ENCODE measurements around the gene FGF7. TPM values are rescaled to one million over a fixed set of nuclear protein-coding genes. Genes with fewer than 3 reads are reported as not detected.

FGF7 gene
- total and polyA plus RNA-seq, 2 donors (not counting 1 experiment from before 2014, with no cell fraction given), result 0.10 TPM; not detected in 1

- Mint-ChIP-seq H3K4me3 (no peak overlapping the region), H3K9me3 (ENCODE audit: insufficient read depth) (peaks cover 8% of the 10 kb centered on the region), H3K4me1 (no peaks in the 10 kb centered on the region), H3K27me3 (peaks cover 26% of the 10 kb centered on the region), H3K27ac (no peak overlapping the region)
- ATAC-seq (ENCODE audit: low read depth), result no peak
- POLR2A ChIA-PET, result no interaction called here
- H3K27ac ChIP-seq (ENCODE audit: low read length in 2 of 2), result no peak overlapping the region
- no peak overlapping the region for H3K9ac ChIP-seq (ENCODE audit: low read length)
- H3K4me1 ChIP-seq (ENCODE audit: control insufficient read depth in 2 of 2, insufficient read depth in 2 of 2, low read length in 2 of 2), result no peaks in the 10 kb centered on the region
- DNase-seq, result no peak
- H2AFZ ChIP-seq (ENCODE audit: insufficient read depth, low read depth, low read length, poor library complexity, severe bottlenecking), result no peak overlapping the region
- H3K27me3 ChIP-seq (replicated peaks in 1 of 4; ENCODE audit: control extremely low read depth in 1 of 4, control insufficient read depth in 3 of 4, insufficient read depth in 4 of 4, low read length in 3 of 4), result peaks cover 0 to 2% (median 0%) of the 10 kb centered on the region in 4 experiments
- H3K36me3 ChIP-seq (replicated peaks in 1 of 2; ENCODE audit: control extremely low read depth in 1 of 2, control insufficient read depth in 1 of 2, extremely low read depth in 1 of 2, insufficient read depth in 2 of 2, low read length in 1 of 2), result no peaks in the 10 kb centered on the region
- TF ChIP-seq EZH2 (IDR thresholded peaks at IDR 0.05; ENCODE audit: borderline replicate concordance, insufficient read depth, low read depth, low read length, poor library complexity, severe bottlenecking) (no peak), CTCF (IDR thresholded peaks at IDR 0.05) (no peak)
- CTCF ChIA-PET, result no interaction called here
- H3K9me3 ChIP-seq (ENCODE audit: control extremely low read depth in 1 of 3, control insufficient read depth in 2 of 3, insufficient read depth in 1 of 3, low read length in 2 of 3), result peaks cover 0 to 30% (median 0%) of the 10 kb centered on the region in 3 donors
- H3K4me3 ChIP-seq (ENCODE audit: control extremely low read depth in 1 of 5, extremely low read depth in 1 of 5, insufficient read depth in 1 of 5, low read depth in 2 of 5, low read length in 4 of 5), result no peak overlapping the region
- intact Hi-C loops (cut with micrococcal nuclease), result no loop called here
- H3K4me2 ChIP-seq (replicated peaks; ENCODE audit: low read depth, low read length, poor library complexity, severe bottlenecking), result no peak overlapping the region
- H3K79me2 ChIP-seq (ENCODE audit: control insufficient read depth, insufficient read depth, low read length), result no peaks in the 10 kb centered on the region
- H4K20me1 ChIP-seq (ENCODE audit: control insufficient read depth, insufficient read depth, low read length, poor library complexity, severe bottlenecking), result no peaks in the 10 kb centered on the region
- 79% methylated on average over 2 of the region's 3 CpGs for WGBS (ENCODE audit: insufficient coverage)
Observed at GRCh38 chr15:49521802-49522201, 98.8 kb downstream of the FGF7 start.

GRCh38 chr15:49528289-49528688, 105.2 kb downstream of the FGF7 start:
- H3K9me3 Mint-ChIP-seq (ENCODE audit: insufficient read depth), result peaks cover 5% of the 10 kb centered on the region

More at GRCh38 chr15:49528289-49528688, 105.2 kb downstream of the FGF7 start:
- Mint-ChIP-seq H3K27me3 (peaks cover 20% of the 10 kb centered on the region), H3K27ac (no peak overlapping the region), H3K4me3 (no peak overlapping the region), H3K4me1 (no peaks in the 10 kb centered on the region)
- H3K36me3 ChIP-seq (replicated peaks in 1 of 2; ENCODE audit: control extremely low read depth in 1 of 2, control insufficient read depth in 1 of 2, extremely low read depth in 1 of 2, insufficient read depth in 2 of 2, low read length in 1 of 2), result no peaks in the 10 kb centered on the region
- H3K4me3 ChIP-seq (ENCODE audit: control extremely low read depth in 1 of 5, extremely low read depth in 1 of 5, insufficient read depth in 1 of 5, low read depth in 2 of 5, low read length in 4 of 5), result no peak overlapping the region
- H3K9me3 ChIP-seq (ENCODE audit: control extremely low read depth in 1 of 3, control insufficient read depth in 2 of 3, insufficient read depth in 1 of 3, low read length in 2 of 3), result peaks cover 0 to 7% (median 0%) of the 10 kb centered on the region in 3 donors
- H2AFZ ChIP-seq (ENCODE audit: insufficient read depth, low read depth, low read length, poor library complexity, severe bottlenecking), result no peak overlapping the region
- POLR2A ChIA-PET, result no interaction called here
- ATAC-seq (ENCODE audit: low read depth), result no peak
- H4K20me1 ChIP-seq (ENCODE audit: control insufficient read depth, insufficient read depth, low read length, poor library complexity, severe bottlenecking), result no peaks in the 10 kb centered on the region
- intact Hi-C loops (cut with micrococcal nuclease), result no loop called here
- H3K27ac ChIP-seq (ENCODE audit: low read length in 2 of 2), result no peak overlapping the region
- no peak overlapping the region for H3K9ac ChIP-seq (ENCODE audit: low read length)
- CTCF ChIA-PET, result no interaction called here
- no peak overlapping the region for H3K4me2 ChIP-seq (replicated peaks; ENCODE audit: low read depth, low read length, poor library complexity, severe bottlenecking)
- H3K79me2 ChIP-seq (ENCODE audit: control insufficient read depth, insufficient read depth, low read length), result no peaks in the 10 kb centered on the region
- no peak for DNase-seq
- no peaks in the 10 kb centered on the region for H3K27me3 ChIP-seq (replicated peaks in 1 of 4; ENCODE audit: control extremely low read depth in 1 of 4, control insufficient read depth in 3 of 4, insufficient read depth in 4 of 4, low read length in 3 of 4)
- no peaks in the 10 kb centered on the region for H3K4me1 ChIP-seq (ENCODE audit: control insufficient read depth in 2 of 2, insufficient read depth in 2 of 2, low read length in 2 of 2)
- WGBS (ENCODE audit: insufficient coverage), result no CpG with 5 or more reads among the region's 4 CpGs
- TF ChIP-seq CTCF (IDR thresholded peaks at IDR 0.05), result no peak
- TF ChIP-seq EZH2 (IDR thresholded peaks at IDR 0.05; ENCODE audit: borderline replicate concordance, insufficient read depth, low read depth, low read length, poor library complexity, severe bottlenecking), result no peak
